NCI-H345 treated with DMSO at 0.1 percent for 48 hours (cell line): ENCODE data around the gene MTOR.
"Not testable (repeated sequence)": the region's sequence is repeated elsewhere in the genome, so short reads cannot be mapped to it uniquely, and the experiment has no call there.

Experiments
- DNase-seq: peaks from one replicate; lab custom pipeline; 2025; ENCODE audit not compliant: unreplicated experiment; lab: John Stamatoyannopoulos, UW

MTOR gene

GRCh38 chr1:11124965-11125364, 137.4 kb downstream of the MTOR start:
- no peak for DNase-seq

- DNase-seq = no peak
Observed at GRCh38 chr1:11116318-11116717, 146.0 kb downstream of the MTOR start.

DNA sequence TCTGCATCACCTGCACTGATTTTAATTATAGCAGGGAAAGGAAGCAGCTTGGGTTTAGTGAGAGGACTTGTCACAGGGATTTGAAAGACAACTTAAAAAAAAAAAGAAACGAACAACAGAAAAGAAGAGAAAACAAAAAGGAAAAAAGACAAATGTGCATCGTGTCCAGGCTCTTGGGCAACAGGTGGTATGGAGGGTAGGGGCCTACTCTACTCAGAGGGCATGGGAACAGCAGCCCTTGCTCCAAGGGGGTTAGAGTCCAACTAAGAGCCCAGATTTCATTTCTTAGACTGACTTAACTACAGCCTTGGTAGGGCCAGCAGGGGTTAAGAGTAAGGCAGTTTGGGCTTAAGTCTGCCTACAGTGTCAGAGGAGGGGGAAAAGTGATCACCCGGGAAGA, 147.4 kb downstream of the MTOR start:
- no peak for DNase-seq

GRCh38 chr1:11109047-11109760, 153.1 kb downstream of the MTOR start:
- DNase-seq = no peak

GRCh38 chr1:11107599-11107998, 154.8 kb downstream of the MTOR start:
- DNase-seq = no peak

DNA sequence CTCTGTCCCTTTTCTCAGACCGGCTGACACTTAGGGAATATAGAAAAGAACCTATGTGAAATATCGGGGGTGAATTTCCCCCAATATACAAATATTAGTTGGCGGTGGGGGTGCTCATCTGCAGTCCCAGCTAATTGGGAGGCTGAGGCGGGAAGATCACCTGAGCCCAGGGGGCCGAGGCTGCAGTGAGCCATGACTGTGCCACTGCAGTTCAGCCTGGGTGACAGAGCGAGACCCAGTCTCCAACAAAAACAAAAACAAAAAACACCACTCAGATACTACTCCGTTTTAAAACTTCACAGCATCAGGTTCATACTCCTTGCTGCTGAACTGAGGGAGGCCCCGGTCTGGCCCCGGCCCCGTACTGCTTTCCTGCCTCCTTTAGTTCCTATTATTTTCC, 156.8 kb downstream of the MTOR start:
- DNase-seq = no peak

DNA sequence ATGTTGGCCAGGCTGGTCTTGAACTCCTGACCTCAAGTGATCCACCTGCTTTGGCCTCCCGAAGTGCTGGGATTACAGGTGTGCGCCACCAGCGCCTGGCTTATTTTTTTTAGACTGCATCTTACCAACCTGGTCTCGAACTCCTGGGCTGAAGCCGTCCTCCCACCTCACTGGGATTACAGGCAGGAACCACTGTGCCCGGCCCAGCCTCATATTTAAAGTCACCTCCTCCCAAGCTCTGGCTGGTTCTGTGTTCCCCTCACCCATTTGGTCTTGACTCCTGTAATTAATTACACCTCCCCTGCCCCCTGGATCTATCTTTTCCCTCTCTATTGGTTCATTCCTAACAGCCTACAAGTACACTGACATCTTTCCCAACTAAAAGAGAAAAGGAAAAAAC, 161.0 kb downstream of the MTOR start:
- no peak for DNase-seq

DNA sequence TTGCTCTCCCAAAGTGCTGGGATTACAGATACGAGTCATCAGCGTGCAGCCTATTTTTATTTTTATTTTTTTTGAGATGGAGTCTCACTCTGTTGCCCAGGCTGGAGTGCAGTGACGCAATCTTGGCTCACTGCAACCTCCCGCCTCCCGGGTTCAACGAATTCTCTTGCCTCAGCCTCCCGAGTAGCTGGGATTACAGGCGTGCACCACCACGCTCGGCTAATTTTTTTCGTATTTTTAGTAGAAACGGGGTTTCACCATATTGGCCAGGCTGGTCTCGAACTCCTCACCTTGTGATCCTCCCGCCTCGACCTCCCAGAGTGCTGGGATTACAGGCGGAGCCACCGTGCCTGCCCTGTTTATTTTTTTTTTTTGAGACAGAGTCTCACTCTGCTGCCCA, 161.5 kb downstream of the MTOR start:
- not testable (repeated sequence) for DNase-seq

DNA sequence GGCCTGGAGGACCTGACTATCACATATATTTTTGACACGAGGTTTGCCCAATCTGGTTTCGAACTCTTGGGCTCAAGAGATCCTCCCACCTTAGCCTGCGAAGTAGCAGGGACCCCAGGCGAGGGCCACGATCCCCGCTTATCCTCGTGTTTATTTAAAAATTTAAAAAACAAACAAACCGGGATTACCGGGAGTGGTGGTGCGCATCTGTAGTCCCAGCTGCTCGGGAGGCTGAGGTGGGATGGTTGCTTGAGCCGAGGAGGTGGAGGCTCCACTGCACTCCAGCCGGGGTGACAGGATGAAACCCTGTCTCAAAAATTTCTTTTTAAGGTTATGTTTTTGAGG, 162.2 kb downstream of the MTOR start:
- DNase-seq = no peak

GRCh38 chr1:11099310-11100148, 162.8 kb downstream of the MTOR start, which contains the start of gene EXOSC10:
TSS of gene EXOSC10 (minus strand) at chr1:11099869. CDS start at chr1:11099831, 38 bp downstream.
- DNase-seq = peak; percentile 89

DNA sequence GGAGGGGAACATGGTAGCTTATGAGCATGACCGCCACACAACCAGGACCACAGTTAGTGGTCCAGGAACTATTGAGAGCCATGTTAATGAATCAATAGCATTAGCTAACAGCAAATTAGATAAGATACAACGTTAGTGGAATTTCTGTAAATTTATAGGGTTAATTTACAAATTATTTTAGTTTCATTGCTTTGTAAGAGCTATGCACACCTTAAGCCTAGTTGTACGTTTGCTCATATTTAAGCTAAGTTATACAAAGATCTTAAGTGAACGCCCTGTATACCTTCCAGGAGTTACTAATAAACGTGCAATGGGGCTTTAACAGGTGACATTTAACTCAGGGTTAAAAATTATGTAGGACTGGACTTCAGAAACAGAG, 163.4 kb downstream of the MTOR start:
- no peak for DNase-seq

GRCh38 chr1:11083784-11084183, 178.6 kb downstream of the MTOR start:
- DNase-seq = not testable (repeated sequence)

GRCh38 chr1:11080931-11081330, 181.4 kb downstream of the MTOR start:
- no peak for DNase-seq

- DNase-seq = no peak
Observed at GRCh38 chr1:11078631-11079030, 183.7 kb downstream of the MTOR start.

GRCh38 chr1:11073398-11073797, 189.0 kb downstream of the MTOR start:
- DNase-seq = not testable (repeated sequence)

DNA sequence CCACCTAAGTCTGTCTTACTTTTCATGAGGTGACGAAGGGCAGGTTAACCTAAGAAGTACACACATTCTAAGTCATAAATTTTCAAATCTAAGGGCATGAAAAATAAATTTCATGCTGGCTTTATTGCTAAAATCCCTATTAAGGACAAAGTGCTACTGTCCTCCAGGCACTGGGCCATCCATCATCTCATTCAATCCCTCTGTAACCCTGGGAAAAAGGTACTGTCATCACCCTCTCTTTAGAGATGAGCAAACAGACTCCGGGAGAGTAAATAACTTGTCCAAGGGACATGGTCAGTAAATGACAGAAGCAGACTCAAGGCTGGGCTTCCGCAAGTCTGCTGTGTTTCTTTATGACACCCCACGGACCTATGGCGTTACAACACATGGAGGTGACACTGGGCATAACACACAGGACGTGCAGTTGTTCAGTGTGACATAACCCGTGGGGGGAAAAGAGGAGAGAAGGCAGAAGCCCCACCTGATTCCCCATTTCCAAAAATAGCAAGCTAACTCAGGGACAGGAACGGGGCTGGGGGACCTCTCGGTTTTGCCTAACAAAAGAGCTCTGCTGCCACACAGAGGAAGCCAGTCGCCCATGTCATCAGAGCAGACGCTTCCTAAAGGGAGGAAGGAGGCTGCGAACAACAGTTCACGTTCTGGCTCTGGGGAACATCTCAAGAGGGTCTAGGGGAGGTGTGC, 190.0 kb downstream of the MTOR start:
- peak; percentile 96 for DNase-seq

- peak; percentile 96 for DNase-seq
Observed at GRCh38 chr1:11071463-11072215, 190.7 kb downstream of the MTOR start.

- DNase-seq = no peak
Observed at GRCh38 chr1:11070876-11071275, 191.5 kb downstream of the MTOR start.

GRCh38 chr1:11068600-11069473, 193.5 kb downstream of the MTOR start:
- no peak for DNase-seq
